ENCODE data around the gene MARK1. TPM values are rescaled to one million over a fixed set of nuclear protein-coding genes. Genes with fewer than 3 reads are reported as not detected.

MARK1 gene
- total RNA-seq, 1 donor from 2014 or later, result 5.7 TPM

DNA sequence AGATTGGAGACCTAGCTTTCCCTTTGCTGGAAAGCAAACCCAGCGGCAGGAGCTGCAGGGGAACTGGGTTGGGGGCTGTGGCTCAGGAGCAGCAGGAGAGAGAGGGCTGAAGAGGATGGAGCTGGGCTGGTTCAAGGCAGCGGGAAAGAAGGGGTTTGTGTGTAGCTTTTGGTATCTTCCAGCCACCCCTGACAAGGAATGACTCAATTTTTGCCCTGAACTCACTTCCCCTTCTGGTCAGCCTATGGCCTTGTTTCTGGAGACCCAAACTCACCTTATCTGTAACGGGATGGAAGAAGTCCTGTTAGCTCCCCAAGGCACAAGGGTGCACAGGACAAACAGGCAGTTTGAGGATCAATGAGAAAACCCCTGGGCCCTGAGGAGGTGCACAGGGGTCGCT, 175.4 kb downstream of the MARK1 start:
- POLR2A ChIA-PET, result interaction anchor here (0.6 kb wide), 1 partner anchor 685 kb away, joined by 3 read pairs; no protein-coding TSS in a partner anchor
- H3K36me3 Mint-ChIP-seq (ENCODE audit: low read depth), result peaks cover 4% of the 10 kb centered on the region
- TF ChIP-seq, protein P1, sequence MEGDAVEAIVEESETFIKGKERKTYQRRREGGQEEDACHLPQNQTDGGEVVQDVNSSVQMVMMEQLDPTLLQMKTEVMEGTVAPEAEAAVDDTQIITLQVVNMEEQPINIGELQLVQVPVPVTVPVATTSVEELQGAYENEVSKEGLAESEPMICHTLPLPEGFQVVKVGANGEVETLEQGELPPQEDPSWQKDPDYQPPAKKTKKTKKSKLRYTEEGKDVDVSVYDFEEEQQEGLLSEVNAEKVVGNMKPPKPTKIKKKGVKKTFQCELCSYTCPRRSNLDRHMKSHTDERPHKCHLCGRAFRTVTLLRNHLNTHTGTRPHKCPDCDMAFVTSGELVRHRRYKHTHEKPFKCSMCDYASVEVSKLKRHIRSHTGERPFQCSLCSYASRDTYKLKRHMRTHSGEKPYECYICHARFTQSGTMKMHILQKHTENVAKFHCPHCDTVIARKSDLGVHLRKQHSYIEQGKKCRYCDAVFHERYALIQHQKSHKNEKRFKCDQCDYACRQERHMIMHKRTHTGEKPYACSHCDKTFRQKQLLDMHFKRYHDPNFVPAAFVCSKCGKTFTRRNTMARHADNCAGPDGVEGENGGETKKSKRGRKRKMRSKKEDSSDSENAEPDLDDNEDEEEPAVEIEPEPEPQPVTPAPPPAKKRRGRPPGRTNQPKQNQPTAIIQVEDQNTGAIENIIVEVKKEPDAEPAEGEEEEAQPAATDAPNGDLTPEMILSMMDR (IDR thresholded peaks at IDR 0.05), result no peak
- H3K27ac Mint-ChIP-seq, result no peak overlapping the region
- intact Hi-C loops (cut with micrococcal nuclease), result no loop called here
- DNase-seq (no peak), ATAC-seq (ENCODE audit: low read depth) (no peak)
- CTCF ChIA-PET, result interaction anchor here (1.5 to 2.5 kb wide), 3 partner anchors 12 to 73 kb away, joined by 3 to 8 read pairs (median 6); no protein-coding TSS in a partner anchor
- H3K4me3 Mint-ChIP-seq, result no peak overlapping the region
- peaks cover 13% of the 10 kb centered on the region for H3K4me1 Mint-ChIP-seq
- H3K9me3 Mint-ChIP-seq, result no peaks in the 10 kb centered on the region
- H3K27me3 Mint-ChIP-seq, result no peaks in the 10 kb centered on the region

DNA sequence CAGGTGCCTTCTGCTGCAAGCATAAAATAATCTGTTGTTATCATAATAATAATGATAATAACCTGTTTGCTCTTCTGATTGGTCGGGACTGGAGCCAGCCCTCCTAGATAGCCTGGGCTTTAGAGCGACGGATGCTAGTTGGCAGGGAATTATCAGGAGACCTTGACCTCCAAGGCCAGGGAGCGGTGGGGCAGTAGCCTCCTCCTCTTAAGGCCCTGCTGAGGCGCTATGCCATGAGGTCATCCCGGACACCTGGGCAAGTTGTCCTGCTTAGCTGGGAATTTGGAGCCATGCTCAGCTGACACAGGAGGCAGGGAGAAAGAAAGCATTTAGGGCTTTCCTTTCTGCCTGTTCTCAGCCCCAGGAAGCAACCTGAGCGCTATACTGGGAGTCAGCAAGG, 177.8 kb downstream of the MARK1 start:
- ATAC-seq (ENCODE audit: low read depth), result no peak
- no peak for DNase-seq
- H3K4me3 Mint-ChIP-seq, result no peak overlapping the region
- H3K27me3 Mint-ChIP-seq, result no peaks in the 10 kb centered on the region
- H3K4me1 Mint-ChIP-seq, result peaks cover 36% of the 10 kb centered on the region
- POLR2A ChIA-PET, result interaction anchor here (1.5 kb wide), 1 partner anchor 15 kb away, joined by 3 read pairs; no protein-coding TSS in a partner anchor
- H3K9me3 Mint-ChIP-seq, result no peaks in the 10 kb centered on the region
- TF ChIP-seq, protein P1 (IDR thresholded peaks at IDR 0.05), result no peak
- no peak overlapping the region for H3K27ac Mint-ChIP-seq
- H3K36me3 Mint-ChIP-seq (ENCODE audit: low read depth), result no peaks in the 10 kb centered on the region
- intact Hi-C loops (cut with micrococcal nuclease), result no loop called here
- CTCF ChIA-PET, result no interaction called here

DNA sequence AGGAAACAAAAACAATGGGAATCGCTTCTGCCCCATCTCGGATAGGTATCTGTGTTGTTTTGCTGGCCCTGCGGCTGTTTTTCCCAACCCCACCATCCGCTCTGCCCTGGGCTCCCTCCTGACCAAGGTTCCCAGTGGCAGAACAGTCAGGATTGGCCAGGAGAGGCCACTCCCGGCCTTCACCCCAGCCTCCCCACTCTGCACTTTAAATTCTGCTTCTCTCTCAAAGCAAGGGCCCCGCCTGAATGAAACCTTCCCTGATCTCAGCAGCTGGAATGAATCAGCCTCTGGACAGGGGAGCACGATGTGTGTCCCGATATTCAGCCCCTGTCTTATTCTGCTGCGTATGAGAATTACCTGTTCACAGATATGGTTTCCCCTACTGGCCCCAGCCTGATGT, 178.5 kb downstream of the MARK1 start:
- H3K4me3 Mint-ChIP-seq, result no peak overlapping the region
- intact Hi-C loops (cut with micrococcal nuclease), result no loop called here
- ATAC-seq (ENCODE audit: low read depth) (no peak), DNase-seq (no peak)
- no peak overlapping the region for H3K27ac Mint-ChIP-seq
- no peaks in the 10 kb centered on the region for H3K36me3 Mint-ChIP-seq (ENCODE audit: low read depth)
- TF ChIP-seq, protein P1 (IDR thresholded peaks at IDR 0.05), result no peak
- ChIA-PET CTCF (no interaction called here), POLR2A (no interaction called here)
- H3K4me1 Mint-ChIP-seq, result peaks cover 43% of the 10 kb centered on the region
- H3K9me3 Mint-ChIP-seq, result no peaks in the 10 kb centered on the region
- H3K27me3 Mint-ChIP-seq, result no peaks in the 10 kb centered on the region

DNA sequence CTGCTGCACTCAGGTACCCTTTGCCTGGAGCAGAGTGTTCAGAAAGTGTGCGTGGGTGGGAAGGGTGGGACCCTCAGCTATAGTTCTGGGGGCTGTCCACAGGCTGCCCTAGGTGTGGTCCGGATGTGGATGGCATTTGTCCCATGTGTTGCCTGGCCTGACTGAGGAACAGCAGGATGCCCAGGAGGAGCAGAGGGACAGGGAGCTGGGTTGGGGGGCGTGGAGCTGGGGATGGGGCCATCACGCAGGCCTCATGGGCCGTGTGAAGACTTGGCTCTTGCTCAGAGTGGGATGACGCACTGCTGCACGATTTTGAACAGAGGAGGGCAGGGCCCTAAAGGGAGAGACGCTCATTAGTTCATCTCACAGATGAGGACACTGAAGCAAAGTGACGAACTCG, 179.2 kb downstream of the MARK1 start:
- H3K9me3 Mint-ChIP-seq, result no peaks in the 10 kb centered on the region
- ChIA-PET CTCF (no interaction called here), POLR2A (no interaction called here)
- H3K27me3 Mint-ChIP-seq, result no peaks in the 10 kb centered on the region
- H3K27ac Mint-ChIP-seq, result no peak overlapping the region
- intact Hi-C loops (cut with micrococcal nuclease), result no loop called here
- no peak for DNase-seq
- TF ChIP-seq, protein P1 (IDR thresholded peaks at IDR 0.05), result no peak
- peaks cover 42% of the 10 kb centered on the region for H3K4me1 Mint-ChIP-seq
- ATAC-seq (ENCODE audit: low read depth), result no peak
- H3K36me3 Mint-ChIP-seq (ENCODE audit: low read depth), result no peaks in the 10 kb centered on the region
- no peak overlapping the region for H3K4me3 Mint-ChIP-seq

DNA sequence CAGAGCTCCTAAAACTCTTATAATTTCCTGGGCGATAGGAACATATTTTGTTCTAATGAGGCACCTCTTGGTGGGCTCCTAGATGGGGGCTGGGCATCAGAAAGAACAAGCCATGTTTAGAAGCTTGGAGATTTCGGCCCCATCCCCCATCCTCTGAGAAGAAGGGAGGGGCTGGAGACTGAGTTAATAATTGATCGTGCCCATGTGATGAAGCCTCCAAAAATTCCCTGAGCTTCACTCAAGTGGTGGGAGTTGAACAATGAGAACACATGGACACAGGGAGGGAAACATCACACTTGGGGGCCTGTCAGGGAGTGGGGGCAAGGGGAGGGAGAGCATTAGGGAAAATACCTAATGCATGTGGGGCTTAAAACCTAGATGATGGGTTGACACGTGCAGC, 180.3 kb downstream of the MARK1 start:
- TF ChIP-seq, protein P1 (IDR thresholded peaks at IDR 0.05), result no peak
- no peaks in the 10 kb centered on the region for H3K9me3 Mint-ChIP-seq
- H3K27me3 Mint-ChIP-seq, result no peaks in the 10 kb centered on the region
- peak overlapping the region; percentile 30 for H3K27ac Mint-ChIP-seq
- ATAC-seq (ENCODE audit: low read depth), result no peak
- no peak for DNase-seq
- H3K36me3 Mint-ChIP-seq (ENCODE audit: low read depth), result no peaks in the 10 kb centered on the region
- ChIA-PET CTCF (interaction anchor here (0.8 to 2.0 kb wide), 2 partner anchors 18 to 25 kb away, joined by 3 to 15 read pairs; partner anchors contain the start of gene C1orf115), POLR2A (interaction anchor here (1.2 to 2.2 kb wide), 3 partner anchors 25 to 488 kb away, joined by 3 to 6 read pairs (median 4); no protein-coding TSS in a partner anchor)
- intact Hi-C loops (cut with micrococcal nuclease), result loop anchor here (2.0 kb wide), 1 partner anchor 25 kb away; no protein-coding TSS in a partner anchor
- peaks cover 45% of the 10 kb centered on the region for H3K4me1 Mint-ChIP-seq
- H3K4me3 Mint-ChIP-seq, result no peak overlapping the region
